ENCODE data around the gene FAM120B.

DNA sequence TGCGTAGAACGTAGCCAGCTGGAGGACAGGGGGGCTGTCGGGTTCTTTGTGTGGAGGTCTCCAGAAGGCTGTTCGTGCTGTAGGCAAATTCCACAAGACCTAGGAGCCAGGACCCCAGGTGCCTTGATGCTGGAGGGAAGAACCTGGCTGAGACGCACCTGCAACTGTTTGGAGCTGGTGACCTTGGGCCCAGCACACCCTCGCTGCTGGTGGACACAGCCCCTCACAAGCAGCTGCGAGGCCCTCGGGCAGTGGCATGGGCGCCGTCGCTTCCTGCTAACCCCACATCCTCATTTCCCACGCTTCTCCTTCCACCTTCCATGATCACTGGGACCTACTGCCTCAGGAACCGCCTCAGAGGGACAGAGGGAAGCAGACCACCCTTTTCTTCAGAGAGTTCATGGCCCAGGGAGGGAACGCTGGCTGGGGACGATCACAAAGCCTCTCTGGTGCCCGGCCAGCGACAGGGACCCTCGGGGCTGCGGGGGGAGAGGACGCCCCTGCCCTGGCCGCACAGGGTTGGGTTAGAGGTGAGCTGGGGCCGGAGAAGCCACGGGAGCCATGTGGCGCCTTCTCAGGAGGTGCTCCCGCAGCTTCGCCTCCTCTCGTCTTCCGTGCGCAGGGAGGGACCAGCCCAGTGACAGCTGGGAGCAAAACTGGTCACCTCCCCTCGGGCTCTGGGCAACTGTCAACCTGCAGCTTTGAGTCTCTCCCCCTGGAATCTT is 34.1 kb upstream of the FAM120B start:
- TF ChIP-seq, protein P1, sequence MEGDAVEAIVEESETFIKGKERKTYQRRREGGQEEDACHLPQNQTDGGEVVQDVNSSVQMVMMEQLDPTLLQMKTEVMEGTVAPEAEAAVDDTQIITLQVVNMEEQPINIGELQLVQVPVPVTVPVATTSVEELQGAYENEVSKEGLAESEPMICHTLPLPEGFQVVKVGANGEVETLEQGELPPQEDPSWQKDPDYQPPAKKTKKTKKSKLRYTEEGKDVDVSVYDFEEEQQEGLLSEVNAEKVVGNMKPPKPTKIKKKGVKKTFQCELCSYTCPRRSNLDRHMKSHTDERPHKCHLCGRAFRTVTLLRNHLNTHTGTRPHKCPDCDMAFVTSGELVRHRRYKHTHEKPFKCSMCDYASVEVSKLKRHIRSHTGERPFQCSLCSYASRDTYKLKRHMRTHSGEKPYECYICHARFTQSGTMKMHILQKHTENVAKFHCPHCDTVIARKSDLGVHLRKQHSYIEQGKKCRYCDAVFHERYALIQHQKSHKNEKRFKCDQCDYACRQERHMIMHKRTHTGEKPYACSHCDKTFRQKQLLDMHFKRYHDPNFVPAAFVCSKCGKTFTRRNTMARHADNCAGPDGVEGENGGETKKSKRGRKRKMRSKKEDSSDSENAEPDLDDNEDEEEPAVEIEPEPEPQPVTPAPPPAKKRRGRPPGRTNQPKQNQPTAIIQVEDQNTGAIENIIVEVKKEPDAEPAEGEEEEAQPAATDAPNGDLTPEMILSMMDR (IDR thresholded peaks at IDR 0.05; ENCODE audit: insufficient read depth, low read length), result no peak
- TF ChIP-seq POLR2AphosphoS5 (IDR thresholded peaks at IDR 0.05; ENCODE audit: low read depth), result no peak
- TF ChIP-seq SPI1 (IDR thresholded peaks at IDR 0.05; ENCODE audit: borderline replicate concordance, low read depth), result no peak
- TF ChIP-seq, protein P2, sequence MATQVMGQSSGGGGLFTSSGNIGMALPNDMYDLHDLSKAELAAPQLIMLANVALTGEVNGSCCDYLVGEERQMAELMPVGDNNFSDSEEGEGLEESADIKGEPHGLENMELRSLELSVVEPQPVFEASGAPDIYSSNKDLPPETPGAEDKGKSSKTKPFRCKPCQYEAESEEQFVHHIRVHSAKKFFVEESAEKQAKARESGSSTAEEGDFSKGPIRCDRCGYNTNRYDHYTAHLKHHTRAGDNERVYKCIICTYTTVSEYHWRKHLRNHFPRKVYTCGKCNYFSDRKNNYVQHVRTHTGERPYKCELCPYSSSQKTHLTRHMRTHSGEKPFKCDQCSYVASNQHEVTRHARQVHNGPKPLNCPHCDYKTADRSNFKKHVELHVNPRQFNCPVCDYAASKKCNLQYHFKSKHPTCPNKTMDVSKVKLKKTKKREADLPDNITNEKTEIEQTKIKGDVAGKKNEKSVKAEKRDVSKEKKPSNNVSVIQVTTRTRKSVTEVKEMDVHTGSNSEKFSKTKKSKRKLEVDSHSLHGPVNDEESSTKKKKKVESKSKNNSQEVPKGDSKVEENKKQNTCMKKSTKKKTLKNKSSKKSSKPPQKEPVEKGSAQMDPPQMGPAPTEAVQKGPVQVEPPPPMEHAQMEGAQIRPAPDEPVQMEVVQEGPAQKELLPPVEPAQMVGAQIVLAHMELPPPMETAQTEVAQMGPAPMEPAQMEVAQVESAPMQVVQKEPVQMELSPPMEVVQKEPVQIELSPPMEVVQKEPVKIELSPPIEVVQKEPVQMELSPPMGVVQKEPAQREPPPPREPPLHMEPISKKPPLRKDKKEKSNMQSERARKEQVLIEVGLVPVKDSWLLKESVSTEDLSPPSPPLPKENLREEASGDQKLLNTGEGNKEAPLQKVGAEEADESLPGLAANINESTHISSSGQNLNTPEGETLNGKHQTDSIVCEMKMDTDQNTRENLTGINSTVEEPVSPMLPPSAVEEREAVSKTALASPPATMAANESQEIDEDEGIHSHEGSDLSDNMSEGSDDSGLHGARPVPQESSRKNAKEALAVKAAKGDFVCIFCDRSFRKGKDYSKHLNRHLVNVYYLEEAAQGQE (IDR thresholded peaks at IDR 0.05; ENCODE audit: insufficient replicate concordance, low read depth), result no peak
- no peak for TF ChIP-seq GABPA (IDR thresholded peaks at IDR 0.05; ENCODE audit: low read depth)

Data from HL-60 (cell line).